Dedifferentiated amniotic fluid mesenchymal stem cell (primary cell): ENCODE data around the gene ITPK1.

Source experiments
- DNase-seq: peaks from one replicate; pipeline ENCODE4 v3.0.0-alpha.2; 2016; ENCODE audit errors: extremely low spot score

Gene ITPK1

GRCh38 chr14:93105362-93105761, 10.4 kb downstream of the ITPK1 start:
- no peak for DNase-seq

- no peak for DNase-seq
Observed at GRCh38 chr14:93104961-93105360, 10.8 kb downstream of the ITPK1 start.

- no peak for DNase-seq
Observed at GRCh38 chr14:93103392-93104080, 12.2 kb downstream of the ITPK1 start.

- no peak for DNase-seq
Observed at GRCh38 chr14:93102141-93102540, 13.6 kb downstream of the ITPK1 start.

GRCh38 chr14:93101181-93101580, 14.5 kb downstream of the ITPK1 start:
- DNase-seq = no peak

GRCh38 chr14:93100570-93100969, 15.2 kb downstream of the ITPK1 start:
- no peak for DNase-seq

- DNase-seq = no peak
Observed at GRCh38 chr14:93100100-93100499, 15.6 kb downstream of the ITPK1 start.

GRCh38 chr14:93099643-93100042, 16.1 kb downstream of the ITPK1 start:
- no peak for DNase-seq

- no peak for DNase-seq
Observed at GRCh38 chr14:93099196-93099595, 16.5 kb downstream of the ITPK1 start.

- DNase-seq = no peak
Observed at GRCh38 chr14:93096691-93097322, 18.9 kb downstream of the ITPK1 start.

- DNase-seq = no peak
Observed at GRCh38 chr14:93095742-93096510, 19.8 kb downstream of the ITPK1 start.

GRCh38 chr14:93094121-93094918, 21.4 kb downstream of the ITPK1 start:
- DNase-seq = no peak

GRCh38 chr14:93092606-93093556, 22.8 kb downstream of the ITPK1 start:
- DNase-seq = no peak

GRCh38 chr14:93091666-93092065, 24.1 kb downstream of the ITPK1 start:
- DNase-seq = no peak

- DNase-seq = no peak
Observed at GRCh38 chr14:93090826-93091555, 24.7 kb downstream of the ITPK1 start.

GRCh38 chr14:93089521-93090269, 26.0 kb downstream of the ITPK1 start:
- DNase-seq = no peak

GRCh38 chr14:93086441-93087055, 29.2 kb downstream of the ITPK1 start:
- DNase-seq = no peak

GRCh38 chr14:93085911-93086310, 29.8 kb downstream of the ITPK1 start:
- DNase-seq = no peak
